ENCODE data around the gene SDK2.
"Not testable (repeated sequence)": the region's sequence is repeated elsewhere in the genome, so short reads cannot be mapped to it uniquely, and the experiment has no call there.

The SDK2 gene

DNA sequence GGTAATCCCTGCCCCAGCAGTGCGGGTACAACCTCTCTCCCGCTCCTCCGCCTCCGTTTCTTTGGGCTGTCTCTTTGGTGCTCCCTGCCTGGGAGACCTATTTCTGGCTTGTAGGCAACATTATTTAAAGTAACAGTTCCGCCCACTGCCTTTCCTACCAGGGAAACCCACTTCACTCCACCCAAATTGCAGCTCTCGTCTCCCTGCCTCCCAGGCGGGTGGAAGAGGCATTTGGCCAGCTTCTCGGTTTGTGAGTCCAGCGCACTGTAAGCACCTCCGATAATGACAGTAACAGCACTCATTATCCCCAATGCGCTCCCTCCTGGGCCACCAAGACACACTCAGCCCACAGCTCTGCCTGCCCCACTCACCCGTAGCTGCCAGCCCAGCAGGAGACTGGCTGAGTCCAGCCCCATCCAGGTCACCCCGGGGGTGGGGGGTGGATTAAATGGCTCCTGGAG, 167.3 kb downstream of the SDK2 start:
- no peaks in the 10 kb centered on the region for H3K4me1 ChIP-seq
- DNase-seq (ENCODE audit: low spot score in 2 of 2) = no peak
- H3K9me3 ChIP-seq = no peaks in the 10 kb centered on the region
- H3K36me3 ChIP-seq (replicated peaks) = no peaks in the 10 kb centered on the region
- no peak overlapping the region for H3K4me3 ChIP-seq
- no peaks in the 10 kb centered on the region for H3K27me3 ChIP-seq (ENCODE audit: low read depth)
- in situ Hi-C loops (cut with MboI; ENCODE audit: low sequenced_read_pairs) = no loop called here

GRCh38 chr17:73474370-73474988, 169.8 kb downstream of the SDK2 start:
- no peaks in the 10 kb centered on the region for H3K4me1 ChIP-seq
- H3K9me3 ChIP-seq = no peaks in the 10 kb centered on the region
- DNase-seq (ENCODE audit: low spot score in 2 of 2) = peak in 1 of 2 experiments; percentile 29
- no peaks in the 10 kb centered on the region for H3K36me3 ChIP-seq (replicated peaks)
- in situ Hi-C loops (cut with MboI; ENCODE audit: low sequenced_read_pairs) = no loop called here
- H3K4me3 ChIP-seq = no peak overlapping the region
- H3K27me3 ChIP-seq (ENCODE audit: low read depth) = no peaks in the 10 kb centered on the region

- in situ Hi-C loops (cut with MboI; ENCODE audit: low sequenced_read_pairs) = not testable (repeated sequence)
Measured at GRCh38 chr17:73472715-73473114, 171.5 kb downstream of the SDK2 start.

GRCh38 chr17:73471924-73472323, 172.3 kb downstream of the SDK2 start:
- Histone ChIP-seq H3K4me3 (no peak overlapping the region), H3K36me3 (replicated peaks) (no peaks in the 10 kb centered on the region), H3K27me3 (ENCODE audit: low read depth) (no peaks in the 10 kb centered on the region), H3K9me3 (no peaks in the 10 kb centered on the region), H3K4me1 (no peaks in the 10 kb centered on the region)
- no peak for DNase-seq (ENCODE audit: low spot score in 2 of 2)
- in situ Hi-C loops (cut with MboI; ENCODE audit: low sequenced_read_pairs) = no loop called here

More at GRCh38 chr17:73472715-73473114, 171.5 kb downstream of the SDK2 start:
- H3K36me3 ChIP-seq (replicated peaks); H3K4me3 ChIP-seq; H3K9me3 ChIP-seq; DNase-seq (ENCODE audit: low spot score in 2 of 2); H3K27me3 ChIP-seq (ENCODE audit: low read depth); H3K4me1 ChIP-seq: not testable (repeated sequence)

GRCh38 chr17:73470316-73470826, 173.9 kb downstream of the SDK2 start:
- H3K4me3 ChIP-seq = no peak overlapping the region
- no peak for DNase-seq (ENCODE audit: low spot score in 2 of 2)
- H3K36me3 ChIP-seq (replicated peaks) = no peaks in the 10 kb centered on the region
- in situ Hi-C loops (cut with MboI; ENCODE audit: low sequenced_read_pairs) = no loop called here
- no peaks in the 10 kb centered on the region for H3K4me1 ChIP-seq
- no peaks in the 10 kb centered on the region for H3K9me3 ChIP-seq
- no peaks in the 10 kb centered on the region for H3K27me3 ChIP-seq (ENCODE audit: low read depth)

DNA sequence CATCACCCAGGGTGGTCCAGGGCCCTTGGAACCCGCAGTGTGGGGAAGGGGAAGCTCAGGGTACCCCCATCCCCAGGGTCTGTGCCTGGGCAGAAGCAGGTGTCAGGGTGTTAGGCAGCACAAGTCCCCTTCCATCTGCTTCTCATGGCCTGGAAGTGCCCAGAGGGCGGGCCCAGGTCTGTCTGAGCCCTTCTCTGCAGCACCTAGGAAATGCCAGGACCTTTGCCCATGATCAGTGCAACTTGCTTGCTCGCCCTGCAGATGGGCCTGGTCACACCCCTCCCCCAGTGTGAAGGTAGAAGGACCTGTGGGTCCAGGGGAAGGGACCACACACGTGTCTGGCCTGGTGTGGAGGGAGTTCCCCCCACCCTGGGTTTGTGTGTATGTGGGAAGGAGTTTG, 174.9 kb downstream of the SDK2 start:
- Histone ChIP-seq H3K9me3 (no peaks in the 10 kb centered on the region), H3K36me3 (replicated peaks) (no peaks in the 10 kb centered on the region), H3K4me3 (no peak overlapping the region), H3K4me1 (no peaks in the 10 kb centered on the region), H3K27me3 (ENCODE audit: low read depth) (no peaks in the 10 kb centered on the region)
- no peak for DNase-seq (ENCODE audit: low spot score in 2 of 2)
- in situ Hi-C loops (cut with MboI; ENCODE audit: low sequenced_read_pairs) = no loop called here

- in situ Hi-C loops (cut with MboI; ENCODE audit: low sequenced_read_pairs) = no loop called here
- Histone ChIP-seq H3K27me3 (ENCODE audit: low read depth) (no peaks in the 10 kb centered on the region), H3K36me3 (replicated peaks) (no peaks in the 10 kb centered on the region), H3K4me3 (no peak overlapping the region), H3K9me3 (no peaks in the 10 kb centered on the region), H3K4me1 (no peaks in the 10 kb centered on the region)
- no peak for DNase-seq (ENCODE audit: low spot score in 2 of 2)
Measured at GRCh38 chr17:73468221-73468620, 176.0 kb downstream of the SDK2 start.

- Histone ChIP-seq H3K36me3 (replicated peaks) (no peaks in the 10 kb centered on the region), H3K4me3 (no peak overlapping the region), H3K27me3 (ENCODE audit: low read depth) (no peaks in the 10 kb centered on the region), H3K9me3 (no peaks in the 10 kb centered on the region), H3K4me1 (no peaks in the 10 kb centered on the region)
- in situ Hi-C loops (cut with MboI; ENCODE audit: low sequenced_read_pairs) = no loop called here
- DNase-seq (ENCODE audit: low spot score in 2 of 2) = no peak
Measured at GRCh38 chr17:73467651-73468050, 176.6 kb downstream of the SDK2 start.

DNA sequence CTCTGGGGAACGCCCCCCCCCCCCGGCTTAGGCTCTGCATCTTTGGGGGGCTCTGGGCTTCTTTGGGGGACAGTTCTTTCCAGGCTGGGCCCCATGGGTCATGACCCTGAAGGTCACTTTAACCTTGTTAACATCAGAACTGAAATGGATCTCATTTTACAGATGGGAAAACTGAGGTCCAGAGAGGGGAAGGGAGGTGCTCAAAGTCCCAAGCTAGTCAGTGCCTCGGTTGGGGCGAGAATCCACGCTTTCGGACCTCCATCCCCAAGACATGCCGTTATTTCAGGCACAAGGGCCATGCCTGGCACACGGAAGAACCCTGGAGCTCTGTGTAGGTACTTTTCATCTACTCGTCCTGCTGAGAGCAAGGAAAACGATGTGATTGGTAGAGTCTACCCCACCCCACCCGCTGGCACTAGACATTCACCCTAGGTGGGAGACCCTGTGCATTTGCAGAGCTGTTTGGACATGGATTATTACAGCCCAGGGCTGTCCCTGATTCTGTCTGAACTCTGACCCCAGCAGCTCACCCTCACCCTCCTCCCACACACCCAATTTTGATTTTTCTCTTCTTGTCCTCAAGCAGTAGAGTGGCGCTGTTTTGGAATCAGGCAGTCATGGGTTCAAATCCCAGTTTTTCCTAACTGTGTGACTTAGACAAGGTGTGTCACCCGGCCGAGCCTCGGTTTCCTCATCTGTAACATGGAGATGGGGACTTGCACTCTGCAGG, 177.4 kb downstream of the SDK2 start:
- no peaks in the 10 kb centered on the region for H3K4me1 ChIP-seq
- H3K9me3 ChIP-seq = no peaks in the 10 kb centered on the region
- no peaks in the 10 kb centered on the region for H3K36me3 ChIP-seq (replicated peaks)
- H3K4me3 ChIP-seq = no peak overlapping the region
- in situ Hi-C loops (cut with MboI; ENCODE audit: low sequenced_read_pairs) = no loop called here
- DNase-seq (ENCODE audit: low spot score in 2 of 2) = no peak
- H3K27me3 ChIP-seq (ENCODE audit: low read depth) = no peaks in the 10 kb centered on the region

GRCh38 chr17:73465953-73466230, 178.4 kb downstream of the SDK2 start:
- DNase-seq (ENCODE audit: low spot score in 2 of 2) = no peak
- Histone ChIP-seq H3K4me3 (no peak overlapping the region), H3K4me1 (no peaks in the 10 kb centered on the region), H3K36me3 (replicated peaks) (no peaks in the 10 kb centered on the region), H3K27me3 (ENCODE audit: low read depth) (no peaks in the 10 kb centered on the region), H3K9me3 (no peaks in the 10 kb centered on the region)
- in situ Hi-C loops (cut with MboI; ENCODE audit: low sequenced_read_pairs) = no loop called here

DNA sequence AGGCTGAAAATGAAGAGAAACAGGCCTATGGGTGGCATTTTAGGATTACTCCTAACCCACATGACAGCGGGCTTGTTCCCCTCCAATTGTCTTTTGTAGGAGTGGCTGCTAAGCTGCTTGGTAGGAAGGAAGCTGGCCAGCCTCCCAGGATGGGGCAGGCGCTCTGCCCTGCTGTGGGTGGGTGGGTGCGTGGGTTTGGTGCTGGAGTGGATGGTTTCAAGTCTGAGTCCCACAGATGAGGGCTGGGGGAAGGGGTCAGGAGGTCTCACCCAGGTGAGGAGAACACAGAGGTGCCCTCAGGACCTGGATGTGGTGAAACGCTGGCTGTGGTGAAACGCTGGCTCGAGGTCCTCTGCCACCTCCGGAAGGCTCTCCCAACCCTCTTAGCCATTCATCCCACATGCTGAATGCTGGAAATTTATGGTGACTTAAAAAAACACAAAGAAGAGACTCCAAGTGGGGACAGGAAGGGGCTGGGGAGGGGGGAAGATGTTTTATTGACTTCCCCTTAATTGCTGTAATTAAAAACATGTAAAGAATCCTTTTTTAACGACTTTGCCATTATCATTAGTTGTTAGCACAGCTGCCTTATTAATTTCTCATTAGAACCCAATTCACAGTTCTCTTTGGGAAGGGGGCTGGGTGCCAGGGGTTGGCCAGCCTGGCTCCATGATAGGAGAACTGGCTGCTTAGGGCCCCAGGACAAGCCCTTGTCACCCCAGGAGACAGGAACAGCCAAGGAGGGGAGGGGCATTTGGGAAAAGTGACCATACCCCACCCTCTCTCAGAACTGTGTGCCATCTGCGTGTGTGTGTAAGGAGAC, 178.9 kb downstream of the SDK2 start:
- in situ Hi-C loops (cut with MboI; ENCODE audit: low sequenced_read_pairs) = no loop called here
- Histone ChIP-seq H3K9me3 (no peaks in the 10 kb centered on the region), H3K36me3 (replicated peaks) (no peaks in the 10 kb centered on the region), H3K27me3 (ENCODE audit: low read depth) (no peaks in the 10 kb centered on the region), H3K4me3 (no peak overlapping the region), H3K4me1 (no peaks in the 10 kb centered on the region)
- DNase-seq (ENCODE audit: low spot score in 2 of 2) = no peak

GRCh38 chr17:73464447-73464846, 179.8 kb downstream of the SDK2 start:
- Histone ChIP-seq H3K4me1 (no peaks in the 10 kb centered on the region), H3K4me3 (no peak overlapping the region), H3K9me3 (no peaks in the 10 kb centered on the region), H3K27me3 (ENCODE audit: low read depth) (no peaks in the 10 kb centered on the region), H3K36me3 (replicated peaks) (no peaks in the 10 kb centered on the region)
- in situ Hi-C loops (cut with MboI; ENCODE audit: low sequenced_read_pairs) = no loop called here
- no peak for DNase-seq (ENCODE audit: low spot score in 2 of 2)

GRCh38 chr17:73463821-73464220, 180.4 kb downstream of the SDK2 start:
- no peak overlapping the region for H3K4me3 ChIP-seq
- no peaks in the 10 kb centered on the region for H3K9me3 ChIP-seq
- no peaks in the 10 kb centered on the region for H3K36me3 ChIP-seq (replicated peaks)
- no peaks in the 10 kb centered on the region for H3K27me3 ChIP-seq (ENCODE audit: low read depth)
- no peaks in the 10 kb centered on the region for H3K4me1 ChIP-seq
- DNase-seq (ENCODE audit: low spot score in 2 of 2) = no peak
- in situ Hi-C loops (cut with MboI; ENCODE audit: low sequenced_read_pairs) = no loop called here

- DNase-seq (ENCODE audit: low spot score in 2 of 2) = no peak
- Histone ChIP-seq H3K36me3 (replicated peaks) (no peaks in the 10 kb centered on the region), H3K27me3 (ENCODE audit: low read depth) (no peaks in the 10 kb centered on the region), H3K9me3 (no peaks in the 10 kb centered on the region), H3K4me1 (no peaks in the 10 kb centered on the region), H3K4me3 (no peak overlapping the region)
- in situ Hi-C loops (cut with MboI; ENCODE audit: low sequenced_read_pairs) = no loop called here
Measured at GRCh38 chr17:73462823-73463222, 181.4 kb downstream of the SDK2 start.

All from HAP-1 (cell line).